LoVo (cell line): ENCODE data around the gene KISS1R.
"Not testable (repeated sequence)": the region's sequence is repeated elsewhere in the genome, so short reads cannot be mapped to it uniquely, and the experiment has no call there.

Experiments used
- DNase-seq: peaks from one replicate; pipeline ENCODE4 v3.0.0-alpha.2; 2016; ENCODE audit warnings: low spot score

KISS1R gene

GRCh38 chr19:917323-918151, at the start of gene KISS1R:
Gene KISS1R, plus strand, starts transcription at chr19:917333. Its CDS starts 170 bp downstream, at chr19:917503.
- no peak for DNase-seq

- no peak for DNase-seq
Measured at GRCh38 chr19:867855-868457, 49.2 kb upstream of the KISS1R start.

- no peak for DNase-seq
Measured at GRCh38 chr19:868458-869244, 48.5 kb upstream of the KISS1R start.

- peak; percentile 27 for DNase-seq
Measured at GRCh38 chr19:869245-870177, 47.6 kb upstream of the KISS1R start.

- no peak for DNase-seq
Measured at GRCh38 chr19:870314-870713, 46.8 kb upstream of the KISS1R start.

GRCh38 chr19:870963-871401, 46.2 kb upstream of the KISS1R start:
- no peak for DNase-seq

GRCh38 chr19:871446-872265, 45.5 kb upstream of the KISS1R start:
- DNase-seq = no peak

GRCh38 chr19:872266-872951, 44.7 kb upstream of the KISS1R start:
- DNase-seq = peak; percentile 36

GRCh38 chr19:873084-873483, 44.0 kb upstream of the KISS1R start:
- peak; percentile 19 for DNase-seq

GRCh38 chr19:873561-874041, 43.5 kb upstream of the KISS1R start:
- DNase-seq = no peak

GRCh38 chr19:875265-875879, 41.8 kb upstream of the KISS1R start:
- no peak for DNase-seq

- no peak for DNase-seq
Measured at GRCh38 chr19:876089-876488, 41.0 kb upstream of the KISS1R start.

- no peak for DNase-seq
Measured at GRCh38 chr19:876780-877314, 40.3 kb upstream of the KISS1R start.

- not testable (repeated sequence) for DNase-seq
Measured at GRCh38 chr19:877992-878660, 39.0 kb upstream of the KISS1R start.

- not testable (repeated sequence) for DNase-seq
Measured at GRCh38 chr19:878751-879561, 38.2 kb upstream of the KISS1R start.

GRCh38 chr19:879711-880438, 37.3 kb upstream of the KISS1R start:
- DNase-seq = no peak
